HEK293T (cell line): ENCODE measurements around the gene PGGHG.

Experiments
- CTCF ChIA-PET: fragments of 350-600 bp; formaldehyde crosslinking; extraction: SDS; loops from one replicate; lab custom pipeline; 2021; ENCODE audit warnings: antibody characterized with exemption, inconsistent platforms; lab: Yijun Ruan, JAX
- POLR2A ChIA-PET: fragments of 350-600 bp; formaldehyde crosslinking; extraction: SDS; loops from one replicate; lab custom pipeline; 2020; ENCODE audit warnings: antibody characterized with exemption, inconsistent platforms; lab: Yijun Ruan, JAX
- DNase-seq: peaks from one replicate; pipeline ENCODE4 v3.0.0; 2012; ENCODE audit warnings: mixed read lengths; ENCODE audit errors: extremely low spot score
- ARNT ChIP-seq: fragments of 450-650 bp; IDR thresholded peaks from 2 replicates; pipeline ENCODE4 v1.6.1; 2017; ENCODE audit warnings: mild to moderate bottlenecking
- BHLHE40 ChIP-seq: fragments of 450-650 bp; IDR thresholded peaks from 2 replicates; pipeline ENCODE4 v1.6.1; 2016; ENCODE audit warnings: mild to moderate bottlenecking, moderate library complexity, borderline replicate concordance
- CTBP1 ChIP-seq: fragments of 450-650 bp; IDR thresholded peaks from 2 replicates; pipeline ENCODE4 v1.6.1; 2016; ENCODE audit warnings: borderline replicate concordance
- ELF4 ChIP-seq: fragments of 450-650 bp; IDR thresholded peaks from 2 replicates; pipeline ENCODE4 v1.6.1; 2017; ENCODE audit warnings: antibody characterized with exemption
- FOXA1 ChIP-seq: fragments of 450-650 bp; IDR thresholded peaks from 2 replicates; pipeline ENCODE4 v1.6.1; 2016; ENCODE audit warnings: mild to moderate bottlenecking
- FOXK2 ChIP-seq: fragments of 450-650 bp; IDR thresholded peaks from 2 replicates; pipeline ENCODE4 v1.6.1; 2016; ENCODE audit warnings: mild to moderate bottlenecking
- FOXM1 ChIP-seq: fragments of 450-650 bp; IDR thresholded peaks from 2 replicates; pipeline ENCODE4 v1.6.1; 2017; ENCODE audit warnings: mild to moderate bottlenecking, borderline replicate concordance
- HDGF ChIP-seq: fragments of 450-650 bp; IDR thresholded peaks from 2 replicates; pipeline ENCODE4 v1.6.1; 2017; ENCODE audit warnings: antibody characterized with exemption, borderline replicate concordance
- L3MBTL2 ChIP-seq: fragments of 450-650 bp; conservative IDR thresholded peaks from 2 replicates; pipeline ENCODE4 v1.6.1; 2016; ENCODE audit warnings: mild to moderate bottlenecking
- LEF1 ChIP-seq: fragments of 450-650 bp; IDR thresholded peaks from 2 replicates; pipeline ENCODE4 v1.6.1; 2017; ENCODE audit warnings: mild to moderate bottlenecking, borderline replicate concordance
- NFRKB ChIP-seq: fragments of 450-650 bp; IDR thresholded peaks from 2 replicates; pipeline ENCODE4 v1.6.1; 2016; ENCODE audit warnings: mild to moderate bottlenecking, moderate library complexity
- PKNOX1 ChIP-seq: fragments of 450-650 bp; IDR thresholded peaks from 2 replicates; pipeline ENCODE4 v1.6.1; 2016
- SP1 ChIP-seq: fragments of 450-650 bp; IDR thresholded peaks from 2 replicates; pipeline ENCODE4 v1.6.1; 2017
- SUZ12 ChIP-seq: fragments of 450-650 bp; IDR thresholded peaks from 2 replicates; pipeline ENCODE4 v1.6.1; 2016; ENCODE audit warnings: mild to moderate bottlenecking
- TARDBP ChIP-seq: fragments of 450-650 bp; IDR thresholded peaks from 2 replicates; pipeline ENCODE4 v1.6.1; 2016
- ZNF384 ChIP-seq: fragments of 450-650 bp; IDR thresholded peaks from 2 replicates; pipeline ENCODE4 v1.6.1; 2016

The PGGHG gene

DNA sequence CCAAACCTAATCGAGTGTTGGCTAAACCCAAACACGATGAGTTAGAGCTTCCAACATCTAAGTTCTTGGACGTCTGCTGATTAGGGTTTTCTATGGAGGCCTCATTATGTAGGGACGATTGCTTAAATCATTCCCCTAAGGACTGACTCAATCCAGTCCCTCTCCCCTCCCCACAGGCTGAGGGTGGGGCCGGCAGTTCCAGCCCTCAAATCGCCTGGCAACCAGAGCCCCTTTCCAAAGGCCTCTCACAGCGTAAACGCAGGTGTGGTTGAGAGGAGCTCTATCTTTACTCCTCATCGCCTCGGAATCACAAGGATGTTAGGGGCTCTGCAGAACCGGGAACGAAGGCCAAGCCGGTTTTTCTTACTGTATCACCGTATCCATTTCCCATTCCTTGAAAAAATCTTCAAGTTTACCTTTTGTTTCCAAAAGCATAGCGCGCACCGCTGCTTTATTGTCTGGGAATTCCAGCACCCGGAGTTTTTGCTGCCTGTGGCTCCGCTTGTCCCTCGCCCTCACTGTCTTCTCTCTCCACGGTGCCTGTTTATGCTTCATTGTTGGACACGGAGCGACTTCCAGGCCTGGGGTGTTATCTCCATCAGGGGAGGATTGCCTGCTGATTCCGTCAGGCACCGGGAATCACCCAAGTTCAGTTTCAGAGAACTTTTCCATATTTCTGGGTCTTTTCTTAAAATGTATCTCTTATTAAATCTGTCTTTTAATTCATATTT, 45.5 kb downstream of the PGGHG start:
- TF ChIP-seq ZNF384 = no peak
- TF ChIP-seq HDGF = no peak
- TF ChIP-seq CTBP1 = no peak
- no peak for TF ChIP-seq PKNOX1
- TF ChIP-seq TARDBP = no peak
- no peak for TF ChIP-seq ELF4
- TF ChIP-seq LEF1 = no peak
- ChIA-PET CTCF (no interaction called here), POLR2A (interaction anchor here (0.8 kb wide), 1 partner anchor 21 kb away, joined by 3 read pairs; no protein-coding TSS in a partner anchor)
- DNase-seq = no peak

DNA sequence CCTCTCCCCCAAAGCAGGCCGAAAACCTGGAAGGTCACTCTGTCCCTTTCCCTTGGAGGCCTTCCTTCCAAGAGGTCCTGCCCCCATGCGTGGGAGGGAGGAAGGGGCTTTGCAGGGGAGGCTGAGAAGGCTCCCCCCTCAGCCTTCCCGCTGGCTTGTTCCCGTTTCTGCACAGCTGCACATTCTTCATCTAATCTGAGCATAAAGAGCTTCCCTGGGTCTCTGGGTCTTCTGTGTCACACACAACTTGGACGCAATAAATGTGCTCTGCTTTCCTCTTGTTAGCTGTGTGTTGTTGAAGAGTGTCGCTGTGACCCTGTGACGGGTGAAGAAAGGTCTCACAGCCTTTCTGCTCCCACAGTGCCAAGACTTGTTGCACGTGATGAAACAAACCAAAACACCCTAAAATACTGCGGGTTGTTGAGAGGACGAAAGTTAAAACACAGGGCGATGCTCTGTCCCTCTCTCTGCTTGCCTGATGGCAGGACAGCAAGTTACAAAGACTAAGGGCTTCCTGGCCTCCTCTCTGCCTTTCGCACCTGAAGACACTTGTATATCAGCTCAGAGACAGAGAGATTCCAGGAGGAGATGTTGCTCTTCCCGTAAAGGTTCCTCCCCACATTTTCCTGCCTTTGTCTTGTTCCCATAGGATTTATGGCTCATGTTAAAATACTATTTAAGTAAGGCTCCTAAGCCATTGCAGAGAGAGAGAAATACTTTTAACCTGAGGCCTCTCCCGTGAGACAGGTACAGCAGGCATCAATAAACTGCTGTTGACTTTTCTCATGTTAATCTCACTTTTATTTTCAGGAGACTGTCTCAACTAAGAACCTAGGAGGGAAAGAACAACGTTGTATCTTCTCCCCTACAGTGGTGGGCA, 47.1 kb downstream of the PGGHG start:
- DNase-seq = no peak
- TF ChIP-seq ELF4 (no peak), NFRKB (no peak)
- ChIA-PET POLR2A (interaction anchor here (0.8 kb wide), 1 partner anchor 76 kb away, joined by 4 read pairs; no protein-coding TSS in a partner anchor), CTCF (no interaction called here)

GRCh38 chr11:336659-337198, 47.8 kb downstream of the PGGHG start:
- POLR2A ChIA-PET = no interaction called here
- CTCF ChIA-PET = no interaction called here

GRCh38 chr11:337711-338110, 48.8 kb downstream of the PGGHG start:
- ChIA-PET CTCF (no interaction called here), POLR2A (no interaction called here)
- TF ChIP-seq FOXM1 (no peak), CTBP1 (no peak), LEF1 (no peak), HDGF (no peak), ZNF384 (no peak), PKNOX1 (no peak), L3MBTL2 (no peak), FOXK2 (no peak), ELF4 (no peak), FOXA1 (no peak), NFRKB (no peak), TARDBP (no peak), BHLHE40 (no peak), SUZ12 (no peak), SP1 (no peak)
- no peak for DNase-seq

More at GRCh38 chr11:336659-337198, 47.8 kb downstream of the PGGHG start:
- no peak for DNase-seq
- TF ChIP-seq SUZ12 = no peak
- no peak for TF ChIP-seq FOXM1
- TF ChIP-seq SP1 = no peak
- TF ChIP-seq CTBP1 = no peak
- no peak for TF ChIP-seq HDGF
- no peak for TF ChIP-seq ZNF384
- TF ChIP-seq ELF4 = no peak
- no peak for TF ChIP-seq PKNOX1
- TF ChIP-seq L3MBTL2 = no peak
- TF ChIP-seq LEF1 = no peak
- no peak for TF ChIP-seq NFRKB
- TF ChIP-seq ARNT = no peak
- TF ChIP-seq TARDBP = no peak

DNA sequence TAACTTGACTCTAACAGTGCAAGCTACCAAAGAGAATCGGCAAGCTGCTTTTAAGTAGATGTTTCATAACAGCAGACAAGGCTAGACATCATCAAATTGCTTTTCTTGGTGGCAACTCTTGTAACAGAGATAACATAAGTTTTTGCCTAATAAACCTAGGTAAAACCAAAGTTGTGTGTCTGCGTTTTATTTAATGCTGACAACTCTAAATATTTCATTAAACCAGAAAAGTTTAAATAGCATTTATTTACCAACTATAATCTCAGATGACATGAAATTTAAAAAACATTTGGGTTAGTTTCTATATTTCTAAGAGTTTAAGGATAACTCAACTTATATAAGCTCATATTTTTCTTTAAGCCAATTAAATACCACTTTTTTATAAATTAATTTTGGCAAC, 51.0 kb downstream of the PGGHG start:
- POLR2A ChIA-PET = interaction anchor here (1.0 to 1.4 kb wide), 2 partner anchors 9 to 109 kb away, joined by 3 read pairs; no protein-coding TSS in a partner anchor
- DNase-seq = no peak
- CTCF ChIA-PET = interaction anchor here (0.8 to 1.4 kb wide), 3 partner anchors 15 to 89 kb away, joined by 3 to 4 read pairs (median 4); no protein-coding TSS in a partner anchor
- no peak for TF ChIP-seq HDGF
- TF ChIP-seq SUZ12 = no peak
- no peak for TF ChIP-seq NFRKB
- TF ChIP-seq BHLHE40 = no peak
- no peak for TF ChIP-seq ZNF384
